GM19395 (cell line): ENCODE results near the gene ATP6V0D1.
"Not testable (repeated sequence)": the region's sequence is repeated elsewhere in the genome, so short reads cannot be mapped to it uniquely, and the experiment has no call there.

Experiments used
- ATAC-seq: cut with Tn5 transposase; IDR thresholded peaks from one replicate; pipeline ENCODE4 v1.9.1; 2021; ENCODE audit warnings: mild to moderate bottlenecking, moderate library complexity; ENCODE audit not compliant: unreplicated experiment

The ATP6V0D1 gene

DNA sequence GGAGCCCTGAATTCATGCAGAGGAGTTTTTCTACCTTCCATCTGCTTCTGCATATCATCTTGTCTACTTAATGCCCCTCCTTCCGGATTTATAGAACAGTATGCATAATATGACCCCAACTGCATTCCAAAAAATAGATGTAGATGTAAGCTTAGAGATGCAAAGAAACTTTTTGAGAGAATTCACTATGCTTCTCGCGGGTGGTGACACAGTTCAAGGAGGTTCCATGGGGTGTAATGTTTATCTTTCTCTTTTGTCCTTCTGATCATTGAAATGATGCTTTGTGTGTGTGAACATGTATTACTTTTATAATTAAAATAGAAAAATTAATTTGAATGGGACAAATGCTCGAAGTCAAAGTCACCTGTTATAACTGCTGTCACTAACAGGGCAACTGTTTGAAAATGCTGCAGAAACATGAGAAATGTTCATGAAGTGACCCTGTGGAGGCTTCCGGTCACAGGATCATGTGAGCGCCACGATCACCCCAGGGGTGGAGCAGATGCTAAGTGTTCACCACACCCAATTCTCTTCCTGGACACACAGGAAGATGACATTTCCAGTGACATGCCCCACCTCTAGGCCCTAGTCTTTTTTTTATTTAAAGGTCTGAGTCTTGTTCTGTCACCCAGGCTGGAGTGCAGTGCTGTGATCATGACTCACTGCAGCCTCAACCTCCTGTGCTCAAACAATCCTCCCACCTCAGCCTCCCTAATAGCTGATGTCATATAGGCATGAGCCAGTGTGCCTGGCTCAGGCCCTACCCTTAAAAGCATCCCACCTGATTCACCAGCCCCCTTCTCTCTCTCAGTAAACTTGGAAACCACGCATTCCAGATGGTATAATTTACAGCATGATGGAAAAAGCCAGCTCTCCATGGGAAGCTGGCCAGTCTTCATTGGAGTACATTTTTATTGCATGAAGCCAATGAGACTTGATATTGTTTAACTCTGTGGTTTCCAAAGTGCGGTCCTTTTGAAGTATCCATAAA, 23.4 kb upstream of the ATP6V0D1 start:
- ATAC-seq, result no peak

DNA sequence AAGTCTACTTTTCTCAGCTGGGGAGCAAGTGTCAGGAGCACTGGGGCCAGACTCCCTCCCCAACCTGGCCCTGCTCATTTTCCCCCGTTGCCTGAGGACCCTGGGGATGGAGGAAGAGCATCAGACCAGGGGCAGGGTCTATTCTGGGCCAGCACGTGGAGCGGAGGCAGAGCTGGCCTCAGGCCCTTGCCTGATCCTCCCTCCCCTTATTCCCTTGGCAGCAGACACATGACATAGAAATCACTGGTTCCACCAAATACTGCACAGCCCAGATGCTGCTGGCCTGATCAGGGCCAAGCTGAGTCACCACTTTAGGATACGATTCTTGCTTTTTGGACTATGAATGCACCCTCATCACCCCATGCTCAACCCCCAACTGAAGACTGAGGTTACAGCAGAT, 18.1 kb upstream of the ATP6V0D1 start:
- ATAC-seq, result no peak

DNA sequence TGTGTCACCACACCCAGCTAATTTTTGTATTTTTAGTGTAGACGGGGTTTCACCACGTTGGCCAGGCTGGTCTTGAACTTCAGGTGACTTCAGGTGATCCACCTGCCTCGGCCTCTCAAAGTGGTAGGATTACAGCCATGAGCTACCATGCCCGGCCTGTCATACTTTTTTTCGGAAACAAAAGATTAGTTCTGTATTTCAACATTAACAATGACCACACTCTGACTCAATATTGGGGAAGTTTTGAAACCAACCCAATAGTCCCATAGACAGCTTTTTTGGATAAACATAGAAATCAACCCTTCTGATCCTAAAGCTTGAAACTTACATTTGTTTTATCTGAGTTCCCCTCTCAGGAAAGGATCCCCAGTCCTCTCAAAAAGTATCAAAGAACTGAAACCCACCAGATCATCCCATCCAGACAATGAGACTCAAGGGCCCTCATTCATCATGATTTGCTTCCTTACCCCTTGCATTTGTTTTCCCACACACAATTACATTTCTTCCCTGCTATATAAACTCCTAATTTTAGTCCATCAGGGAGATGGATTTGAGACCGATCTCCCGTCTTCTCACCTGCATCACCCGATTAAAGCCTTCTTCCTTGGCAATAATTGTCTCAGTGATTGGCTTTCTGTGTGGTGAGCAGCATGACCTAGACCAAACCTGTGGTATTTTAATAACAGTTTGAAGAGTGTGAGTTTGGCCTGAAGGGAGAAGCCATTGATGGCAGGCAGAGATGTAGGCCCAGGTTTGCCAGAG, 9.6 kb upstream of the ATP6V0D1 start:
- no peak for ATAC-seq

DNA sequence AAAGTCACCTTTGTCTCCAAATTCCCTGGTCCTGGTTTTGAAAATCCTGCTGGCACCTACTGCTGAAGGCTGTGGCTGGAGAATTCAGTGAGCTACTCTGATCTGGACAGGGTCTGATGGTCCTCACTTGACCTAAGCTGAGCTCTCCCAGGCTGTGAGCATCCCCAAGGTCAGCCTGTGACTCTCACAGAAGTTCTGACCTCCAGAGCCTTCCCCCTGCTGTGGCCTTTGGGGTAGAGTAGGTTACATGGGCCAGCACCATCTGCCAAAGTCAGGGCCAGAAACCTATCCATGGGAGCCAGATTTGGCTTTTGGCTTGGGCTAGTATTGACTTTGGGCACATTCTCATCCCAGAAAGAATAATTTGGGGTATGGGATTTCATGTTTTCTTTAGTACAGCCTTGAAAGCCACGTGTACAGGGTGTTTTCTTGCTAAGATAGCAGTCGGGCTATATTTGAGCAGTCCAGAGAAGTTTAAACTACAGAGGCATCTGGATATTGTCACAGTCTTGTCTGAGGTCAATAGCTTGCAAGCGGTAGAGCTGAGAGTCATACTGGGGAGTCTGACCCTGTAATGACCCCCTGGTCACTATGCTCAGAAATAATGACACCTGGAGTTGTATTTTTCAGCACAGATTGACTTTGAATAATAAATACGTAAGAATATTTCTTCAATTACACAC, 8.6 kb upstream of the ATP6V0D1 start:
- ATAC-seq, result no peak

DNA sequence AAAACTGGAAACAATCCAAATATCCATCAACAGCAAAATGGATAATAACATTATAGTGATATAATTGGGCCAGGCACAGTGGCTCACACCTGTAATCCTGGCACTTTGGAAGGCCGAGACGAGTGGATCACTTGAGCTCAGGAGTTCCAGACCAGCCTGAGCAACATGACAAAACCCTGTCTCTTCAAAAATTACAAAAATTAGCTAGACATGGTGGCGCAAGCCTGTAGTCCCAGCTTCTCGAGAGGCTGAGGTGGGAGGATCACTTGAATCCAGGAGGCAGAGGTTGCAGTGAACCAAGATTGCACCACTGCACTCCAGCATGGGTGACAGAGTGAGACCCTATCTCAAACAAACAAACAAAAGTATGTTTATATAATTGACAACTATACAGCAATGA, 6.6 kb upstream of the ATP6V0D1 start:
- not testable (repeated sequence) for ATAC-seq

DNA sequence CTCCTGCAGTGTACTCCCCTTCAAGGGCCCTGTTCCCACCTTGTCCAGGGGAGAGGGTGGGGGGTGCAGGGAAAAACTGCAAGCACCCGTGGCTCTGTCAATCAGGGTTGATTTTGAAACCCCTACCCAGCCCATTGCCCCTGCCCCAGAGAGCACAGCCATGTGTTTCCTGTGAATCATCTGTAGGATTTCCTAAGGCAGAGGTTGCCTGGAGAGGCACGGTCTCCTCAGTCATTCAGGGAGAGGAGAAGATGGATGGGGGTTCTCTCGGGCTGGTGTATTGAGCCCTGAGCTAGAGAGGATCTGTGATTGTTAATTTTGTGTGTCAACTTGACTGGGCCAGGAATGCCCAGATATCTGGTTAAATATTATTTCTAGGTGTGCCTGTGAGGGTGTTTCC, 5.8 kb upstream of the ATP6V0D1 start:
- no peak for ATAC-seq

DNA sequence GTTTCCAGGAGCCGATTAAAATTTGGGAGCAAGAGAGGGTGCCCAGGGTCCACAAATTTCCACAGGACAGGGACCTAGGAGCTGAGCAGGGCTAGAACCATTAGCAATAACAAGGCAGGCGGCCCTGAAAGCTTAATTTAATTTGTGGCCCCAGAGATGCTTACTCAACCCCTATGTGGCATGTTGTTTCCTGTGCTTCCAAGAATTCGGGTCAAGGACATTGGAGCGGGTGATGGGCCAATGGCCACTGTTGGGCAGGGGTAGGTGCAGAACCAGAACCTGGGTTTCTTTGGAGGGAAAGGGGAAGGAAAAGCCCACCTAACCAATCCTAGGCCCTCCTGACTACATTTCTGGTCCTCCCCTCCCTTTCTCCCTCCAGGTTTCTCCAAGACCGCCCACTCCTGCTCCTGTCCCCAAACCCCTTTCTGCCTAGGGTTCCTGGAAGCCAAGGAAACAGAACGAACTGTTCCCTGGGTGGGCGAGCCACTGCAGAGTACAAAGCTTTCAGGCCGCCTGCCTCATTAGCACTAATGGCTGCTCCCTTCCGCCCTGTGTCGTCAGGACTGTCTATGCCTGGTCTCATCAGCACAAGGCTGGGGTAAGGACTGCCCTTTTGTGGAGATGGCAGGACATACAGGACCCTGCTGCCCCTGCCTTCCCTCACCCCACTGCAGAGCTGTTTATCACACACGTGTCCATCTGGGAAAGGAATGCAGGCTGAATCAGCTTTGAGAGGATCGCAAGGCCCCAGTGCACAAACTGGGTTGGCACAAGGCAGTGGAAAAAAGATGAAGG, 3.0 kb upstream of the ATP6V0D1 start:
- no peak for ATAC-seq

DNA sequence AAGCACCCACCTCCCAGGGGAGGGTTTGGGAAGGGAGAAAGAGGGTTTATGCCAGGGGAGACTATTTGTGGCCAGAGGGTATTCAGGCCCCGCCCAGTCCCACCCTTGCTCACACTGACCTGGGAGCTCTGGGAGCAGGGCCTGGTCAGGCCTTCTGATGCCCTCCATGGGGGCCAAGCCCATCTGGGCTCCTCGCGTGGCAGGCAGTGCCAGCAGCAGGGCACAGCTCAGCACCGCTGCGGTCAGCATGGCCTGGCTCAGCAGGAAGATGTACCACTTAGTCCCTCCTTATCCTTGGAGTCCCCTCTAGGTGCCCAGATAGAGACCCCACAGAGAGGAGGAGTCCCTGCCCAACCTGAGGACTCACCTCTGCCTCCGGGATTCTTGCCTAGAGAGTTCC, 2.2 kb upstream of the ATP6V0D1 start, which contains the start of gene AGRP:
AGRP (minus strand) TSS at position 398 of the 400 bp plus-strand sequence; CDS start at position 249, 149 bp downstream.
- no peak for ATAC-seq

DNA sequence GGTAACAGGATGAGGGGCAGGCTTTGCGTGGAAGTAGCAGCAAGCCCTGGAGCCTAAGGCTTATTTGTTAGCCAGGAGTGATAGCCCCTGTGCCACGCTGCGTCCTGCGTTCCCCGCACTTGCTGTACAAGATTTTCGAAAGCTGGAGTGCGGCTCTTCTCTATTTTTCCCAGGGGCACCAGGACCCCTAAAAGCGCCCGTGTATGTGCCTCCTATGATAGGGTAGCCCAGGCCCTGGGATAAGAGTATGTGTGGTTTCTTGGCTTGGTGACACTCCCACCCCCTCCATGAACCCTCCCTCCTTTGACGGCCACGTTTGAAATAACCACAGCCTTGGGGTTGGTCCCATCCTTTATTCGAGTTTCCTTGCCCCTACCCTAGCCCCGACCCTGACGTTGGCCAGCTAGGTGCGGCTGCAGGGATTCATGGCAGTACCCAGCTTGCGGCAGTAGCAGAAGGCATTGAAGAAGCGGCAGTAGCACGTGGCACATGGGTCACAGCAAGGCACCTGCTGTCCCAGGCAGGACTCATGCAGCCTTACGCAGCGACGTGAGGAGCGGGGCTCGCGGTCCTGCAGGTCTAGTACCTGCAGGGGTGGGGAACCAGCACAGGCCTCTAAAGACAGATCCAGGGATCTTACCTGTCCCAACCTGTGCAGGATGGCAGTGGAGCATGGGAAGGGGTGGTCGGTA, 1.4 kb upstream of the ATP6V0D1 start:
- ATAC-seq, result no peak

DNA sequence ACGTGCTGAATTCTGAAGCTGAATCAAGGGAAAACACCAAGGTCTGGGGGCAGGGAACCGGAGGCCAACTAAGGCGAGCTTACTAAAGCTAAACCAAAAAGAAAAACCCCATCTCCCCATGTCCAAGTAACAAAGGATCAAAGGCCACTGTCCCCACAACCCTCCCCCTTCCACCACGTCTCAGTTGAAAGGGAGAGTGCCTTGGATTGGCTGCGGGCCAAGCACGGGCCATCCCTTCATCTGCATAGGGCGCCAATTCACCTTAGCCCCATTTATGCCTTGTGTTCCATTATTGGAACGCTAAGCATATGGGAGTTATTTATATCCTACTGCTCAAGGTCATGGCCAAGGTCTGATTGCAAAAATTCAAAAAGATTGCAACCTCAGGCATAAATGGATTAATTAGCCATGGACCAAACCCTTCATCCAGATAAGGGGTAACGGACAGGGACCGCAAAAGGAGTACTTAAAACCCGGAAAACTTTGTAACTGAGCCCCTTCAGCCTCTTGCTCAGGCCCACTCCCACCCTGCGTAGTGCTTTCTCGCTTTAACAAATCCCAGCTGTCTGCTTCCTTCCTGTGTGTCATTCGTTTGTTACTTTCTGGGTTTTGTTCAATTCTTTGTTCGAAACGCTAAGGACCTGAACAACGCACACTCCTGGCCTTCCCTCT, 740 bp upstream of the ATP6V0D1 start:
- ATAC-seq, result peak; percentile 4

DNA sequence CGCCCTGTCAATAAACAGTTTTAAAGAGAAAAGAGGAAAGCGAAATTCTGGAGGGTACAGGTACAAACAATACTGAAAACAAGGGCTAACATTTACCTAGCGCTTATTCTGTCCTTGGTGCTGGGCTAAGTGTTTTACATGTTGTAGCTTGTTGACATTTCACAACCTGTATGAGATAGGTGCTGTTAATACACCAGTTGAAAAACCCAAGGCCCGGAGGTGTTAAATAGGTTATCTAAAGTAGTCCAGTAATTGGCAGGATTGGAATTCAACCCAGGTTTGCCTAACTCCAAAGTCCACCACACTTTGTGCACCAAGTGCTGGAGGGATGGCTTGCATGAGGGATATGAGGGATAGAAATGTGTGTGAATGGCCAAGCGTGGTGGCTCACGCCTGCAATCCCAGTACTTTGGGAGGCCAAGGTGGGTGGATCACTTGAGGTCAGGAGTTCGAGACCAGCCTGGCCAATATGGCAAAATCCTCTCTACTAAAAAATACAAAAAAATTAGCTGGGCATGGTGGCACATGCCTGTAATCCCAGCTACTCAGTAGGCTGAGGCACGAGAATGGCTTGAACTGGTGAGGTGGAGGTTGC, 2.9 kb downstream of the ATP6V0D1 start:
- no peak for ATAC-seq

DNA sequence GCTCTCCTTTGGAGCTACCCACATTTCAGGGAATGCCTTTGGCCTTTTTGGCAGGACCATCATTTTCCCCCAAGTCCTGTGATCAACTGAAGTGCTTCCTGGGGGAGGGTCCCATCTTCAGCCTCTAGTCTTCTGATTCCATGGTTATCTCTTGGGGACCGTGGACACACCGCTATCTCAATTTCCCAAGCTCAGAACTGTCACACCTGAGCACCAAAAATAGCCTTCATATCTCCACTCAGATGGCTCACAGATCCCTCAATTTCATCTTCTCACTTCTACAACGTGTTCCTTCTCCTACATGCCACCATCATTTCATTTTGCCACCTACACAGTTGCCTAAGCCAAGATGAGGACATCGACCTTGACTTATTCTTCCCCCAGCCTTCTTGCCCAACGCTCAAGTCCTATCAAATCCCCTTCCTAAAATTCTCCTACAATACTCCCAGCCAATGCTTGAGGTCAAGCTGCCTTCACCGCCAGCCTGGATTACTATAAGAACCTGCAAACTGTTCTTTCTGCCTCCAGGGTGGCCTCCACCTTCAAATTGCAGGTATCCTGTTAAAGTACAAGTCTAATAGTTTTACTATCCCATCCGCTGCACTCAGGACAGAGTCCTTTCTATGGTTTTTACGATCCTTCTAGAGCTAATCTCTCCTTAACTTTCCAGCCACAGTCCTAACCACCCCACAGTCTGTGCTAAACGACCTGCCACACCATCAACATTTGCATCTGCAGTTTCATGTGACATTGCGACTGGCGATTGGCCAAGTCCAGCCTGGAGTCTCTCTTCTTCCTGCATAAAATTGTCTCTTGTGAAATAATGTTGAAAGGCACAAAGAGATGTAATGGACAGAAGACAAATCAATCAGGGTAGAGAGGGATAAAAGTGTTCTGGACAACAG, 6.2 kb downstream of the ATP6V0D1 start:
- no peak for ATAC-seq

DNA sequence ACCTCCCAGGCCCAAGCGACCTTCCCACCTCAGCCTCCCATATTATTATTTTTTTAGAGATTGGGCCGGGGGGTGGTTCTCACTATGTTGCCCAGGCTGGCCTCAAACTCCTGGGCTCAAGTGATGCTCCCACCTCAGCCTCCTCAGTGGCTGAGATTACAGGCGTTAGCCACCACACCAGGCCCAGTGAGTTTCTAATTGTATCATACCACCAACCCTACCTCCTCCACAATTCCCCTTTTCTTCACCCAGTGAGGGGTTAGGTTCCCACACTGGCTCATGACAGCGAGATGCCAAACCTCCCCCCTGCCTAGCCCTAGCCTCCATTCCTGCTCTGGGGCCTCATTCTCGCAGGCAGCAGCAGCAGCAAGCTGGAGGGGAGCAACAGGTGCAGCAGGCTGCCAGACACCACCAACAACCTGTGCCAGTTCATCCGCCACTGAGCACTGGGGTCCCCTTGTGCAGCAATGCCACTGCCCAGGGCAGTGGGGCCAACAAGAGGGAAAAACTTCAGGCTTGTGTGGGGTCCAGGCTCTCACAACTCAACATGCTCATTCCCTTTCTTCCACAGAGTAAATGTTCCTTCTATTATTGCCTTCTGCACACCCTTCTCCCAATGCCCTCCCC, 9.1 kb downstream of the ATP6V0D1 start:
- ATAC-seq, result no peak

DNA sequence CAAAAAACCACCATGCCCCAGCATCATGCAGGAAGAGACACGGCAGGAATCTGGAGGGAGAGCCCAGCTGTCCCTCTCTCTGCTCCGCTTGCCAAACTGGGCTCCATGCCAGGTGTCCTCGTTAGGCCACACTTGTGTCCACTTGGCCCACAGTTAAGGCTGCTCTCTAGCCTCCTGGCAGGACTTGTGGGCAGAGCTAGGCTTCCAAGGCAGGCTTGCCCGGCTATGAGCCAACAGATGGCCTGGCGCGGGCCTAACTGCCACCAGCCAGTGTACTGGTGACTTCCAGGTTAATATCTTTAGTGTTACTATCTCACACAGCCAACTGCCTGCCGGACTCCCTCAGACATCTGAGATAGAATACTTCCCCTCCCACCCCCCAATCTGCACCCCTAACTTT, 10.6 kb downstream of the ATP6V0D1 start:
- ATAC-seq, result no peak

DNA sequence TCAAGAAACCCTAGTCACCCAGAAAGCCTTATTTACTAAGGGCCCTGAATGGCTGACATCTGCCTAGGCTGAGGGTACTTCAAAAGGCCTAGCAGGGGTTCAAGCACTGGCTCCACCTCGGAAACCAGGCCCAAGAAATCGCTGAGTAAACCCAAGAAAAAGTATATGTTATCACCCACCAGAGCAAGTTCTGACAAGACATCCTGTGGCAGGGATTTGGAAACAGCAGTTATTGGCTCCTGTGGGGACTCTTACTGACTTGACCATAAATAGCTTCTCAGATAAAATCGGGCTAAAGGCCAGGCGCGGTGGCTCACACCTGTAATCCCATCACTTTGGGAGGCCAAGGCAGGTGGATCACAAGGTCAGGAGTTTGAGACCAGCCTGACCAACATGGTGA, 12.2 kb downstream of the ATP6V0D1 start:
- no peak for ATAC-seq

DNA sequence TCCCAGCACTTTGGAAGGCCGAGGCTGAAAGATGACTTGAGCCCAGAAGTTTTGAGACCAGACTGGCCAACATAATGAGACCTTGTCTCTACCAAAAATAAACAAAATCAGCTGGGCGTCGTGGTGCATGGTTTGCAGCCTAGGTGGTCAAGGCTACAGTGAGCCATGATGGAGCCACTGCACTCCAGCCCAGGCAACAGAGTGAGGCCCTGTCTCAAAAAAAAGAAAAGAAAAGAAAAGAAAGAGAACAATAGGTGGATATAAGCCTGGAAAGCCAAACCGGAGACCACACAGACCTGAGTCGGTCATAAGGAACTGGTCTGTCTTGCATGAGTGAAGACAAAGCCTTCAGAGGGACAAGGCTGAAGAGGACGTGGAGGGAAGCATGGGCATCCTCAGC, 14.4 kb downstream of the ATP6V0D1 start:
- ATAC-seq, result no peak

DNA sequence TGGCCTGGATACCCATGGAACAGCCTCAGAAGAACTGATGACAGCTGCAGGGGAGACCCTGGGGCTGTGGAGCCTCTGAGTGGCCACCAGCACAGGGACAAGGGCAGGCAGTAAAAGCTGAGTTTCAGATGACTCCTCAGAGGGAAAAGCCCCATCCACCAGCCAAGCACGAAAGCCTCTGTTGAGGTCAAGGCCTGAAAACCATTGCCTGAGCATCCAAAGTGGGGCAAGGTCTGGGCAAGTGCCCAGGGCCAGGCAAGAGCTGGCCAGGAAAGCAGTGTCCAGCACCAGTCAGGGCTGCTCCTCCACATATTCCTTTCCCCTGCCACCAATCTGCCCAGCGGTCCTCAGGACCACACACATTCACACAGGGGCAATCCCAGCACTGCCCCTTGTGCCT, 16.4 kb downstream of the ATP6V0D1 start:
- no peak for ATAC-seq
